HEK293 (cell line): ENCODE data around the gene LPGAT1.

ENCODE experiments used
- CTCF ChIA-PET: fragments of 350-600 bp; formaldehyde crosslinking; extraction: SDS; loops from one replicate; lab custom pipeline; 2021; ENCODE audit warnings: antibody characterized with exemption; lab: Yijun Ruan, JAX
- POLR2A ChIA-PET: fragments of 300-600 bp; formaldehyde crosslinking; extraction: SDS; loops from one replicate; lab custom pipeline; 2020; ENCODE audit warnings: antibody characterized with exemption, inconsistent platforms; lab: Yijun Ruan, JAX
- H3K27ac ChIP-seq: fragments of 200-500 bp; sonication (Bioruptor generic); 2 replicates; pipeline ENCODE4 v1.5.1; 2014; ENCODE audit warnings: low read depth, low read length, control low read depth, inconsistent platforms; ENCODE audit errors: extremely low read depth
- H3K36me3 ChIP-seq, 2 experiments: fragments of 200-500 bp in 1 of 2; sonication (Bioruptor generic) in 1 of 2; 1 replicate in 1 of 2; 2 replicates in 1 of 2; pipeline ENCODE4 v1.5.1; 2014 to 2017; ENCODE audit warnings: inconsistent platforms in 2 of 2, low read length in 2 of 2; ENCODE audit not compliant: control insufficient read depth in 2 of 2, insufficient read depth in 1 of 2
- H3K4me1 ChIP-seq: fragments of 200-500 bp; sonication (Bioruptor generic); 2 replicates; pipeline ENCODE4 v1.5.1; 2014; ENCODE audit warnings: mild to moderate bottlenecking, low read length, inconsistent platforms; ENCODE audit not compliant: control insufficient read depth, insufficient read depth
- H3K4me3 ChIP-seq: 2 replicates; pipeline ENCODE4 v1.5.1; 2011; ENCODE audit warnings: low read depth, mild to moderate bottlenecking, control low read depth, low read length, moderate library complexity
- H3K9me3 ChIP-seq: fragments of 200-500 bp; sonication (Bioruptor generic); 2 replicates; pipeline ENCODE4 v1.5.1; 2014; ENCODE audit warnings: low read depth, low read length, inconsistent platforms; ENCODE audit not compliant: control insufficient read depth, insufficient read depth
- BCL6B ChIP-seq: fragments of 450-650 bp; formaldehyde crosslinking; IDR thresholded peaks from 2 replicates; pipeline ENCODE4 v1.5.1; 2017; ENCODE audit warnings: missing biosample characterization, missing genetic modification characterization
- CTCF ChIP-seq: fragments of 450-650 bp; formaldehyde crosslinking; IDR thresholded peaks from 2 replicates; pipeline ENCODE4 v1.5.1; 2016; ENCODE audit warnings: missing biosample characterization, missing genetic modification characterization
- GFI1B ChIP-seq: fragments of 450-650 bp; formaldehyde crosslinking; IDR thresholded peaks from 2 replicates; pipeline ENCODE4 v1.5.1; 2016; ENCODE audit warnings: missing biosample characterization, missing genetic modification characterization
- KLF17 ChIP-seq: fragments of 450-650 bp; formaldehyde crosslinking; IDR thresholded peaks from 2 replicates; pipeline ENCODE4 v1.5.1; 2016; ENCODE audit warnings: missing biosample characterization, missing genetic modification characterization
- REPIN1 ChIP-seq: fragments of 450-650 bp; formaldehyde crosslinking; IDR thresholded peaks from 2 replicates; pipeline ENCODE4 v1.5.1; 2017; ENCODE audit warnings: missing biosample characterization, missing genetic modification characterization, low read depth
- WT1 ChIP-seq: fragments of 450-650 bp; formaldehyde crosslinking; IDR thresholded peaks from 2 replicates; pipeline ENCODE4 v1.5.1; 2016; ENCODE audit warnings: missing biosample characterization, missing genetic modification characterization
- ZBTB44 ChIP-seq: fragments of 450-650 bp; IDR thresholded peaks from 2 replicates; pipeline ENCODE4 v1.5.1; 2018; ENCODE audit warnings: missing biosample characterization, mild to moderate bottlenecking, missing genetic modification characterization
- ZBTB48 ChIP-seq: fragments of 450-650 bp; formaldehyde crosslinking; IDR thresholded peaks from 2 replicates; pipeline ENCODE4 v1.5.1; 2016; ENCODE audit warnings: missing biosample characterization, missing genetic modification characterization
- ZNF121 ChIP-seq: fragments of 450-650 bp; formaldehyde crosslinking; IDR thresholded peaks from 2 replicates; pipeline ENCODE4 v1.5.1; 2016; ENCODE audit warnings: missing biosample characterization, missing genetic modification characterization
- ZNF146 ChIP-seq: fragments of 450-650 bp; formaldehyde crosslinking; IDR thresholded peaks from 2 replicates; pipeline ENCODE4 v1.5.1; 2016; ENCODE audit warnings: missing biosample characterization, missing genetic modification characterization
- ZNF157 ChIP-seq: fragments of 450-650 bp; formaldehyde crosslinking; IDR thresholded peaks from 2 replicates; pipeline ENCODE4 v1.5.1; 2016; ENCODE audit warnings: missing biosample characterization, missing genetic modification characterization
- ZNF175 ChIP-seq: fragments of 450-650 bp; formaldehyde crosslinking; IDR thresholded peaks from 2 replicates; pipeline ENCODE4 v1.5.1; 2016; ENCODE audit warnings: missing biosample characterization, missing genetic modification characterization
- ZNF23 ChIP-seq: fragments of 450-650 bp; formaldehyde crosslinking; IDR thresholded peaks from 2 replicates; pipeline ENCODE4 v1.5.1; 2016; ENCODE audit warnings: missing biosample characterization, missing genetic modification characterization, borderline replicate concordance
- ZNF274 ChIP-seq, 2 experiments: fragments of 200-500 bp in 1 of 2; fragments of 450-650 bp in 1 of 2; sonication (Bioruptor generic) in 1 of 2; formaldehyde crosslinking in 1 of 2; IDR thresholded peaks; 2 replicates each; pipeline versions ENCODE4 v1.5.1 to v1.6.1; 2014 to 2016; ENCODE audit warnings: borderline replicate concordance in 1 of 2, inconsistent platforms in 1 of 2, low read length in 1 of 2, missing biosample characterization in 1 of 2, missing genetic modification characterization in 1 of 2
- ZNF292 ChIP-seq: fragments of 450-650 bp; formaldehyde crosslinking; IDR thresholded peaks from 2 replicates; pipeline ENCODE4 v1.5.1; 2016; ENCODE audit warnings: low read depth, missing biosample characterization, missing genetic modification characterization, borderline replicate concordance
- ZNF350 ChIP-seq: fragments of 450-650 bp; formaldehyde crosslinking; IDR thresholded peaks from 2 replicates; pipeline ENCODE4 v1.5.0; 2017; ENCODE audit warnings: missing biosample characterization, mild to moderate bottlenecking, missing genetic modification characterization
- ZNF354C ChIP-seq: fragments of 450-650 bp; formaldehyde crosslinking; IDR thresholded peaks from 2 replicates; pipeline ENCODE4 v1.5.1; 2016; ENCODE audit warnings: missing biosample characterization, missing genetic modification characterization, low read depth, borderline replicate concordance
- ZNF426 ChIP-seq: fragments of 450-650 bp; formaldehyde crosslinking; IDR thresholded peaks from 2 replicates; pipeline ENCODE4 v1.5.1; 2017; ENCODE audit warnings: missing biosample characterization, missing genetic modification characterization, mild to moderate bottlenecking, inconsistent platforms, moderate library complexity
- ZNF514 ChIP-seq: fragments of 450-650 bp; formaldehyde crosslinking; IDR thresholded peaks from 2 replicates; pipeline ENCODE4 v1.5.1; 2016; ENCODE audit warnings: missing biosample characterization, missing genetic modification characterization
- ZNF621 ChIP-seq: fragments of 450-650 bp; formaldehyde crosslinking; IDR thresholded peaks from 2 replicates; pipeline ENCODE4 v1.5.1; 2017; ENCODE audit warnings: missing biosample characterization, missing genetic modification characterization
- ZNF664 ChIP-seq: fragments of 450-650 bp; formaldehyde crosslinking; IDR thresholded peaks from 2 replicates; pipeline ENCODE4 v1.5.1; 2016; ENCODE audit warnings: missing biosample characterization, missing genetic modification characterization
- ZNF670 ChIP-seq: fragments of 450-650 bp; formaldehyde crosslinking; IDR thresholded peaks from 2 replicates; pipeline ENCODE4 v1.5.1; 2016; ENCODE audit warnings: missing biosample characterization, missing genetic modification characterization, low read depth
- ZNF843 ChIP-seq: fragments of 450-650 bp; formaldehyde crosslinking; IDR thresholded peaks from 2 replicates; pipeline ENCODE4 v1.5.1; 2016; ENCODE audit warnings: missing biosample characterization, missing genetic modification characterization
- TF ChIP-seq, protein P1 (sequence below): fragments of 450-650 bp; formaldehyde crosslinking; IDR thresholded peaks from 2 replicates; pipeline ENCODE4 v1.5.1; 2017; ENCODE audit warnings: missing biosample characterization, missing genetic modification characterization

The LPGAT1 gene

GRCh38 chr1:211789641-211790464 is 40.7 kb downstream of the LPGAT1 start:
- H3K9me3 ChIP-seq: no peaks in the 10 kb centered on the region
- H3K36me3 ChIP-seq: peaks cover 23 to 25% of the 10 kb centered on the region in 2 experiments; a peak in 2 of 3 replicates
- no peak overlapping the region for H3K27ac ChIP-seq
- H3K4me3 ChIP-seq: no peak overlapping the region
- ChIA-PET POLR2A (no interaction called here), CTCF (interaction anchor here (0.7 kb wide), 2 partner anchors 901 to 988 kb away, joined by 3 to 4 read pairs; no protein-coding TSS in a partner anchor)
- no peaks in the 10 kb centered on the region for H3K4me1 ChIP-seq
- no peak for TF ChIP-seq ZNF514 (tag by site-specific recombination)
- no peak for TF ChIP-seq ZNF146 (tag by site-specific recombination)
- TF ChIP-seq ZNF621: no peak
- TF ChIP-seq ZNF664: no peak
- TF ChIP-seq ZNF354C: no peak
- TF ChIP-seq GFI1B (tag by site-specific recombination): no peak
- no peak for TF ChIP-seq CTCF (tag by site-specific recombination)
- TF ChIP-seq ZNF426 (tag by site-specific recombination): no peak
- TF ChIP-seq ZBTB44 (tag by site-specific recombination): no peak
- TF ChIP-seq, protein P1, sequence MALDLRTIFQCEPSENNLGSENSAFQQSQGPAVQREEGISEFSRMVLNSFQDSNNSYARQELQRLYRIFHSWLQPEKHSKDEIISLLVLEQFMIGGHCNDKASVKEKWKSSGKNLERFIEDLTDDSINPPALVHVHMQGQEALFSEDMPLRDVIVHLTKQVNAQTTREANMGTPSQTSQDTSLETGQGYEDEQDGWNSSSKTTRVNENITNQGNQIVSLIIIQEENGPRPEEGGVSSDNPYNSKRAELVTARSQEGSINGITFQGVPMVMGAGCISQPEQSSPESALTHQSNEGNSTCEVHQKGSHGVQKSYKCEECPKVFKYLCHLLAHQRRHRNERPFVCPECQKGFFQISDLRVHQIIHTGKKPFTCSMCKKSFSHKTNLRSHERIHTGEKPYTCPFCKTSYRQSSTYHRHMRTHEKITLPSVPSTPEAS: no peak
- no peak for TF ChIP-seq ZNF843
- no peak for TF ChIP-seq ZBTB48 (tag by site-specific recombination)

GRCh38 chr1:211788626-211789025 is 41.9 kb downstream of the LPGAT1 start:
- peaks cover under 1% of the 10 kb centered on the region; the same call in 1 of the 2 replicates for H3K4me1 ChIP-seq
- ChIA-PET POLR2A (no interaction called here), CTCF (interaction anchor here (0.6 to 0.9 kb wide), 3 partner anchors 38 to 444 kb away, joined by 4 to 6 read pairs (median 4); no protein-coding TSS in a partner anchor)
- no peak overlapping the region for H3K27ac ChIP-seq
- H3K4me3 ChIP-seq: no peak overlapping the region
- H3K9me3 ChIP-seq: no peaks in the 10 kb centered on the region
- peaks cover 22 to 27% of the 10 kb centered on the region in 2 experiments; a peak in 2 of 3 replicates for H3K36me3 ChIP-seq
- no peak for TF ChIP-seq ZNF292
- TF ChIP-seq ZNF23 (tag by site-specific recombination): no peak
- TF ChIP-seq ZNF670 (tag by site-specific recombination): no peak
- no peak for TF ChIP-seq WT1 (tag by site-specific recombination)
- TF ChIP-seq ZNF121 (tag by site-specific recombination): no peak
- no peak for TF ChIP-seq ZNF175 (tag by site-specific recombination)
- TF ChIP-seq ZNF350 (tag by site-specific recombination): no peak
- no peak for TF ChIP-seq ZNF157 (tag by site-specific recombination)
- TF ChIP-seq ZNF274 (IDR thresholded peaks at IDR 0.05; ENCODE audit: low read length): no peak
- no peak for TF ChIP-seq ZNF274 (tag by site-specific recombination; IDR thresholded peaks at IDR 0.05; ENCODE audit: borderline replicate concordance)
- no peak for TF ChIP-seq KLF17 (tag by site-specific recombination)
- no peak for TF ChIP-seq BCL6B (tag by site-specific recombination)
- no peak for TF ChIP-seq REPIN1 (tag by site-specific recombination)
